ENCODE results near the gene DUSP5. TPM values are rescaled to one million over a fixed set of nuclear protein-coding genes. Genes with fewer than 3 reads are reported as not detected.

Gene DUSP5
- total and polyA plus RNA-seq, 10 of the 15 experiments (the other 5 are each of a cell fraction or from before 2014, with no cell fraction given): 2.1 to 95.9 (median 23.4) TPM

- TF ChIP-seq POLR2AphosphoS2 (IDR thresholded peaks at IDR 0.05; ENCODE audit: low read depth, low read length) (peak; percentile 62; the same call in 1 of the 2 replicates), TCF3 (IDR thresholded peaks at IDR 0.05; ENCODE audit: borderline replicate concordance, insufficient read depth, low read depth, low read length) (no peak)
Observed at GRCh38 chr10:110502072-110502845, 4.6 kb downstream of the DUSP5 start (continued).

DNA sequence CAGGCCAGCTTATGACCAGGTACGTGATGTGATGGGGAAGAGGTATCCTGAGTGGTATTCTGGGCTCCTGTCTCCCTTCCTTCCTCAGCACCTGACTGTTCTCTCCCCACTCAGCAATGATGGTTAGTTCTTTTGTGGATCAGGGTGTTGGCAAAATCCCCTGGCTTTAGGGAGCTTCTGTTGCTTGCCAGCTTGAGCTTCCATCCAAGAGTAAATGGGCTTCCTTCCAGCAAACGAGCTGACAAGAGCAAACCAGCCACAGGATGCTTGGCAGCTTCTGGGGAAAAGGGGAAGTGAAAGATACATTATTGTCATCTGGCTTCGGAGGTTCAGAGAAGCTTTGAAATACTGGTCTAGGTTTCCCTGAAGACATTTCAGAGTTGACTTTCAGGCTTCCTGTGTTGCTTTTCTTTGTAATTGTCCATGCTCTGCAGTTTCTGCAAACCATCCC, 5.2 kb downstream of the DUSP5 start:
- H3K36me3 ChIP-seq (ENCODE audit: control insufficient read depth in 2 of 2, insufficient read depth in 2 of 2, low read length in 1 of 2): peaks cover 15 to 23% of the 10 kb centered on the region in 2 experiments
- H3K27ac ChIP-seq (ENCODE audit: control insufficient read depth, insufficient read depth): peak overlapping the region; percentile 91
- POLR2A ChIA-PET: interaction anchor here (0.6 to 7.8 kb wide), 13 partner anchors 10 to 372 kb away, joined by 3 to 102 read pairs (median 5); no protein-coding TSS in a partner anchor
- H3K9ac ChIP-seq (ENCODE audit: control insufficient read depth, insufficient read depth, low read length): peak overlapping the region; percentile 96
- H3K4me2 ChIP-seq (ENCODE audit: control insufficient read depth, insufficient read depth): peak overlapping the region; percentile 97
- BruUV-seq (replicated peaks): no TSS peak
- no peaks in the 10 kb centered on the region for H3K27me3 ChIP-seq (replicated peaks in 1 of 2; ENCODE audit: control insufficient read depth in 2 of 2, insufficient read depth in 2 of 2, low read length in 1 of 2)
- intact Hi-C loops (cut with micrococcal nuclease; ENCODE audit: unreplicated experiment) (loop anchor here (1.0 to 10.0 kb wide), 3 partner anchors 33 to 418 kb away; partner anchors contain the start of gene PDCD4), in situ Hi-C loops (cut with MboI) (loop anchor here (5.0 kb wide), 1 partner anchor 146 kb away; no protein-coding TSS in a partner anchor)
- H3K4me3 ChIP-seq: peak overlapping the region; percentile 95
- peaks cover 49% of the 10 kb centered on the region for H3K4me1 ChIP-seq (ENCODE audit: control insufficient read depth, insufficient read depth, low read length)
- RAD21 ChIA-PET (ENCODE audit: unreplicated experiment): interaction anchor here (0.7 to 11.3 kb wide), 24 partner anchors 10 to 340 kb away, joined by 3 to 325 read pairs (median 6); no protein-coding TSS in a partner anchor
- H4K20me1 ChIP-seq (ENCODE audit: control insufficient read depth, insufficient read depth): peaks cover 4% of the 10 kb centered on the region
- SMC1A ChIA-PET (ENCODE audit: uncharacterized antibody, unreplicated experiment): interaction anchor here (0.8 to 14.7 kb wide), 26 partner anchors 10 to 197 kb away, joined by 3 to 261 read pairs (median 5); partner anchors contain the start of gene SMNDC1
- FAIRE-seq (peak; percentile 97), ATAC-seq (peak; percentile 35), DNase-seq (ENCODE audit: low read depth, low spot score) (peak; percentile 93)
- WGBS (ENCODE audit: insufficient coverage, insufficient replicate concordance, low lambda C conversion rate, missing lambda C conversion rate): 0% methylated on average over 3 of the region's 3 CpGs
- no peak overlapping the region for H2AFZ ChIP-seq (ENCODE audit: control insufficient read depth, low read depth, low read length)
- no peaks in the 10 kb centered on the region for H3K9me3 ChIP-seq (replicated peaks; ENCODE audit: control insufficient read depth, insufficient read depth, low read length)
- CTCF ChIA-PET: interaction anchor here (0.5 to 16.7 kb wide), 14 partner anchors 11 to 197 kb away, joined by 3 to 251 read pairs (median 5); no protein-coding TSS in a partner anchor
- peaks cover 78% of the 10 kb centered on the region for H3K79me2 ChIP-seq (ENCODE audit: control insufficient read depth, insufficient read depth, low read length)
- TF ChIP-seq PKNOX1 (IDR thresholded peaks at IDR 0.05): peak; percentile 4; the same call in 1 of the 2 replicates
- no peak for TF ChIP-seq MYC (IDR thresholded peaks at IDR 0.05; ENCODE audit: insufficient read depth, insufficient read length, insufficient replicate concordance, low read length, severe bottlenecking)
- no peak for TF ChIP-seq CBX5 (IDR thresholded peaks at IDR 0.05; ENCODE audit: low read depth)
- TF ChIP-seq MXI1 (IDR thresholded peaks at IDR 0.05; ENCODE audit: low read depth, low read length): 0 out of 2 replicates have a peak, but pooled peaks have one; percentile 39
- no peak for TF ChIP-seq CEBPZ (IDR thresholded peaks at IDR 0.05; ENCODE audit: low read depth, low read length)
- no peak for TF ChIP-seq E2F4 (IDR thresholded peaks at IDR 0.05; ENCODE audit: low read depth, low read length)
- TF ChIP-seq SREBF1 (IDR thresholded peaks at IDR 0.05; ENCODE audit: low read length): no peak
- peak; percentile 77 for TF ChIP-seq SMAD1 (IDR thresholded peaks at IDR 0.05; ENCODE audit: low read depth, partially characterized antibody)
- TF ChIP-seq, protein P1, sequence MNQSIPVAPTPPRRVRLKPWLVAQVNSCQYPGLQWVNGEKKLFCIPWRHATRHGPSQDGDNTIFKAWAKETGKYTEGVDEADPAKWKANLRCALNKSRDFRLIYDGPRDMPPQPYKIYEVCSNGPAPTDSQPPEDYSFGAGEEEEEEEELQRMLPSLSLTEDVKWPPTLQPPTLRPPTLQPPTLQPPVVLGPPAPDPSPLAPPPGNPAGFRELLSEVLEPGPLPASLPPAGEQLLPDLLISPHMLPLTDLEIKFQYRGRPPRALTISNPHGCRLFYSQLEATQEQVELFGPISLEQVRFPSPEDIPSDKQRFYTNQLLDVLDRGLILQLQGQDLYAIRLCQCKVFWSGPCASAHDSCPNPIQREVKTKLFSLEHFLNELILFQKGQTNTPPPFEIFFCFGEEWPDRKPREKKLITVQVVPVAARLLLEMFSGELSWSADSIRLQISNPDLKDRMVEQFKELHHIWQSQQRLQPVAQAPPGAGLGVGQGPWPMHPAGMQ (IDR thresholded peaks at IDR 0.05; ENCODE audit: borderline replicate concordance): no peak
- TF ChIP-seq MYB (IDR thresholded peaks at IDR 0.05; ENCODE audit: borderline replicate concordance, low read depth, low read length): 0 out of 2 replicates have a peak, but pooled peaks have one; percentile 41
